Sciatic nerve (tissue), 2 donors: ENCODE measurements around the gene UMOD. TPM values are rescaled to one million over a fixed set of nuclear protein-coding genes. Genes with fewer than 3 reads are reported as not detected.

Experiments
- ATAC-seq: fragments of 200-7000 bp; cut with Tn5 transposase; one replicate; pipeline ENCODE4 v1.9.1; 2020; ENCODE audit warnings: mild to moderate bottlenecking, moderate library complexity
- DNase-seq: peaks from one replicate; pipeline ENCODE4 v3.0.0-alpha.2; 2020; ENCODE audit warnings: low spot score
- intact Hi-C: fragments of 100-400 bp; cut with DNase I; formaldehyde crosslinking; loops from one replicate; pipeline ENCODE4 v1.14.2; 2022
- total RNA-seq: library from RNA; stranded (reverse); fragmentation: NEBNext Ultra II Directional; extraction: Animal tissue kit (Norgen Biotek cat#: 25700); gene quantifications from one replicate; pipeline ENCODE4 v1.2.1, GENCODE V29; 2021
- donor health status: DM: no; HTN: no; CAD: no.
- donor health status: DM: no; HTN: no; CAD: no.

Gene UMOD
- total RNA-seq, 1 donor from 2014 or later, result not detected

DNA sequence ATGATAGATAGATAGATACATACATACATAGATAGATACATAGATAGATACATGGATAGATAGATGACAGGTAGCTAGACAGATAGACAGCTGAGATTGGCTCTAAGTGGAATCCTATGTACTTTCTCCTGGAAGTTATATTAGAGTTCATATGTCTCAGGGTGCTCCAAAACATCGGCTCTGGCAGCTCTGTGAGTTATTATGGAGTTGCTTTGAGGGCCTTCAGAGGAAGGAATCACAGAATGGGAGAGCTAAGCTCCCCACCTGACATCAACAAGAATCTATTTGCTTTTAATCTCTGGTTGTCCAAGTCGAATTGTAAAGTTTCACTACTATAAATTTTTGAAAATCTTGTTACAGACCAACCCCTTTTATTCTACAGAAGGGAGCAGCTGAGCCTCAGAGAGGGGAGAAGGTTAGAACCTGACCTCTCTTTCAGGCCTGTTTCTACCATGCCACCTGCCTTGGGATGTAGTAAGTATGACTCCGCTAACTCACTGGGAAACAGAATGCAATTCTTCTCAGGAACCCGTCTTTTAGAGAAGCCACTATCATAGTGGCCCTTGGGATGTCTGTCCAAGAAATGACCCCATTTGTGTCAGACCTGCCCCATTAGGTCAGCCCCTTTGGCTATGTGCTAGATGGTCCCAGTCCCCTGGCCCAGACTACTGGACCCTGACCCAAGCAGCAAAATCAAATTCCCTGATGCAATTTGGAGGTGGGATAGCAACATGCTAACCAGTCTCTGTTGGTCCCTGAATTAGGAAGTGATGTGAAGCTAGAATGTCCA, 43.5 kb downstream of the UMOD start:
- intact Hi-C loops, result no loop called here
- DNase-seq (no peak), ATAC-seq (no peak)

DNA sequence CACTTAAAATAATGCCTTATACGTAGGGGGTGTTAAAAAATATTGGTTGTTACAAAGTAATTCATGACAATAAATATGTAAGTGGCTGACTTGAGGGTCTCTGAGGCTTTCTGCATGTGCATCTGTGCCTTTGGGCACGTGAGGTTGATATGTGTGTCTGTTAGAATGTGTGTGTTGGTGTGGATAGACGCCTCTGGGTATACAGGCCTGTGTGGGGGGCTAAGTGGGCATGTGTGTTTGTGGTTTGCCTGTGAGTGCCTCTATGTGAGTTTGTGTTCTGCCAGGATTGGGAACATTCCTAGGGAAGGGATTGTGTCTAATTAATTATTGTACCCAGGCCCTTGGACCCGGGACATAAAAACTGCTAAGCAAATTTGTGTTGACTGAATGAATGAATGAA, 44.2 kb downstream of the UMOD start:
- ATAC-seq (no peak), DNase-seq (no peak)
- intact Hi-C loops, result no loop called here

DNA sequence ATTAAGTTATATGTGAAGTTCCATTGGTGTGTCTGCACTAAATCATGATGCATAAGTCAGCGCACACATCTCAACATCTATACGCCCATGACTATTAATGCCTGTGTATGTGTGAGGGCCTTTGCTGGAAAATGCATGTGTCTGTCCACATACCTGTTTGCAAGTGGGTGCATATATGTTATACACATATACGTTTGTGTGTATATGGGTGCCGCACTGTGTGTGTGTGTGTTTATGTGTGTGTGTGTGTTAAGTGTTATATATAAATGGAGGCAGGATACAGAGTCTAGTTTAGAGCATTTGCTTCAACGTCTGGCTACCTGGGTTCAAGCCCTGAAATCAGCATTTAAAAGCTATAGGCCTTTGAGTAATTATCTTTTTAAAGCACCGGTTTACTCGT, 44.7 kb downstream of the UMOD start:
- ATAC-seq (no peak), DNase-seq (no peak)
- intact Hi-C loops, result no loop called here

DNA sequence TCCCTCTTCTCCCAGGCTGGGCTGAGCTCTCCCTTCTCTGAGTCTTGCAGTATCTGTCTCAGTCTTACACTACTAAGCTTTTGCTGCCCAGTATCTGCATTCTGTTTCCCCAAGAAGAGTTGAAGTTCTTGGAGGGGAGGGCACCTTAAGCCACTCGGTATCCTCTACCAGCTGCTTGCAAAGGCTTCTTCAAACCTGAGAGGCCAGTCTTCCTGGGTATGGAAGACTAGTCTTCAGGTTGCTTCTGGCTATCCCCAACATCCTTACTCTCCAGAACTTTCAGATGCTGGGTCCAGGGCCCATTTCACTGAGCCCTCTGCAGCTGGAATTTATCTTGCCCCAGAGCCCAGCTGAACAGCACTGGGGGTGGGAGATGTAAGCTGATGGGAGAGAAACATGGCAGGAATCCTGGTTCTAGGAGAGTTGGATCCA, 45.3 kb downstream of the UMOD start:
- intact Hi-C loops, result no loop called here
- no peak for ATAC-seq
- DNase-seq, result no peak

DNA sequence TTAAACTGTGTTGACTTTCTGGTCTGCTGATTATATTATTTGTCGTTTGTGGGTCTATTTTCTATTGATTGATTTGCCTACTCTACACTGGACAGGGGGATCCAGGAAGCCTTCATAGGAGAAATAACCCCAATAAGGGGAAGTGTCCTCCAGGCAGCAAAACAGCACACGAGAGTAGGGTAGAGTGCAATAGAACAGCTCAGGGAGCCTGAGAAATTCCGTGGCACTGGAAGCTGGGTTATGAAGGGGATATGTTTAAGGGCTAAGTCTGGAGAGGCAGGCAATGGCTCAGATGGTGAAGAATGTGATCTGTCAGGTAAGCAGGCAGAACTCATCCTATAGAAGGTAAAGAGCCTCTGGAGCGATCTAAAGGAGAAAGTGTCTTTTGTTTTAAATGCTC, 46.1 kb downstream of the UMOD start:
- DNase-seq, result no peak
- intact Hi-C loops, result no loop called here
- no peak for ATAC-seq

DNA sequence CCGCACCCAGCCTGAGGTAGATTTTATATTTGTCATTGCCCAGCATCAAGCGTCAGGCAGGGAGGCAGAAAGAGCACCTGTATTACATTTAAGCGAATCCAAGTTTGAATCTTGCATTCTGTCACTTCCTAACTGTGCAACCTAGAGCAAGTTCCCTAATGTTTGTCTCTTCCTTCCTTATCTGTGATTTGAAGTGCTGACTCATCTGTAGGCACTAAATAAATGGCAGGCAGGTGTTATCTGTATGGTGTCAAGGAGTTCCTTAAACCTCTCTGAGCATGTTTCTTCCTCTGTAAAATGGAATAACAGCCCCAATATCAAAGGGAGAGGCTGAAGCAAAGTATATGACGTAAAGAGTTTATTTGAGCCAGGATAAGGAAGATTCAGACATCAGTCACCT, 49.5 kb downstream of the UMOD start:
- intact Hi-C loops, result no loop called here
- no peak for ATAC-seq
- no peak for DNase-seq

DNA sequence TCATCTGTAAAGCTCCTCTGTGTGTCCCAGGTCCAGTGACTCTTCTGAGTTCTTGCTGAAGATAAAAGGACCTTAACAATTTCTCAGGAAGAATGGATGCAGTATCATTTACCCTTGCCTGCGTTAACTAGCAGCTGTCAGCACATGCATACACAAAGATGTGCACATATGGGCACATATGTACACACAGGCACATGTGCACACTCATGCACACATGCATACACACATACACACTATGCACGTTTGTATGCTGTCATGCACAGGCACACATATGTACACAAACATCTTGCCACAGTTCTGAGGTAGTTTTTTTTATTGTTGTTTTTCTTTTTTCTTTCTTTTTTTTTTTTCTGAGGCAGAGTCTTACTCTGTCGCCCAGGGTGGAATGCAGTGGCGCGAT, 50.1 kb downstream of the UMOD start:
- ATAC-seq (no peak), DNase-seq (no peak)
- intact Hi-C loops, result no loop called here

- no peak for ATAC-seq
- intact Hi-C loops, result no loop called here
- DNase-seq, result no peak
These were observed 50.7 kb downstream of the UMOD start for GRCh38 chr16:20301840-20302239.

- DNase-seq, result peak; percentile 61
- intact Hi-C loops, result no loop called here
- no peak for ATAC-seq
These were observed 52.0 kb downstream of the UMOD start for GRCh38 chr16:20300312-20301097.

- intact Hi-C loops, result no loop called here
- no peak for DNase-seq
- ATAC-seq, result no peak
These were observed 54.1 kb downstream of the UMOD start for GRCh38 chr16:20298452-20298851.

- DNase-seq (no peak), ATAC-seq (no peak)
- intact Hi-C loops, result no loop called here
These were observed 61.0 kb downstream of the UMOD start for GRCh38 chr16:20291208-20292206.

- no peak for ATAC-seq
- DNase-seq, result no peak
- intact Hi-C loops, result no loop called here
These were observed 62.9 kb downstream of the UMOD start for GRCh38 chr16:20289571-20289970.

GRCh38 chr16:20285993-20286499, 66.5 kb downstream of the UMOD start:
- DNase-seq (no peak), ATAC-seq (no peak)
- intact Hi-C loops, result no loop called here

Other genes starting within 250 kb of the UMOD start
- gene GP2, start 25.2 kb downstream of the UMOD start, total RNA-seq, result 2.8 TPM
- not detected for gene PDILT, start 52.0 kb upstream of the UMOD start, total RNA-seq
- gene ACSM5, start 56.8 kb upstream of the UMOD start, total RNA-seq, result 15.6 TPM
- not detected for gene ACSM2A, start 98.8 kb upstream of the UMOD start, total RNA-seq
- not detected for gene ACSM2B, start 223.7 kb upstream of the UMOD start, total RNA-seq